SU-DHL-6 (cell line): ENCODE data around the gene PLEKHS1.

ENCODE experiments used
- CTCF ChIP-seq: fragments of 200-600 bp; sonication (generic); IDR thresholded peaks from one replicate; pipeline ENCODE4 v1.5.1; 2017; ENCODE audit warnings: antibody characterized with exemption, mild to moderate bottlenecking, low read length, moderate library complexity; ENCODE audit not compliant: insufficient read depth, poor library complexity, severe bottlenecking
- EZH2phosphoT487 ChIP-seq: fragments of 200-600 bp; sonication (generic), shearing (Covaris generic); conservative IDR thresholded peaks from 2 replicates; pipeline ENCODE4 v1.6.1; 2018; ENCODE audit warnings: mild to moderate bottlenecking, antibody characterized with exemption, low read length, moderate library complexity, mixed read lengths

GRCh38 chr10:113765910-113766309 lies 14.4 kb downstream of the PLEKHS1 start:
- TF ChIP-seq CTCF (no peak), EZH2phosphoT487 (no peak)
